IMR-90 (cell line): ENCODE measurements around the gene C5AR1. TPM values are rescaled to one million over a fixed set of nuclear protein-coding genes. Genes with fewer than 3 reads are reported as not detected.

Source experiments
- ATAC-seq: fragments of 200-7000 bp; cut with Tn5 transposase; 2 replicates; pipeline ENCODE4 v1.9.1; 2020; ENCODE audit warnings: low read depth, mild to moderate bottlenecking, moderate library complexity
- BruUV-seq: library from RNA; stranded (reverse); fragments of 400-500 nt; replicated peaks from 2 replicates; lab custom pipeline; 2021; lab: Mats Ljungman, UMichigan
- CTCF ChIA-PET: fragments of 300-600 bp; formaldehyde crosslinking; extraction: SDS; loops from one replicate; lab custom pipeline; 2021; ENCODE audit warnings: antibody characterized with exemption; lab: Yijun Ruan, JAX
- POLR2A ChIA-PET: fragments of 300-600 bp; sonication (Branson Sonifier 250); formaldehyde crosslinking; loops from one replicate; lab custom pipeline; 2022; ENCODE audit warnings: antibody characterized with exemption; ENCODE audit not compliant: unreplicated experiment; lab: Charles Lee
- DNase-seq: peaks from one replicate; pipeline ENCODE4 v3.0.0; 2013
- H2AFZ ChIP-seq: replicated peaks from 2 replicates; pipeline ENCODE3; 2013; ENCODE audit warnings: low read length, mild to moderate bottlenecking; ENCODE audit not compliant: poor library complexity
- H2AK5ac ChIP-seq: 2 replicates; pipeline ENCODE4 v1.6.1; 2013; ENCODE audit warnings: low read depth, low read length, inconsistent platforms
- H2AK9ac ChIP-seq: replicated peaks from 2 replicates; pipeline ENCODE3; 2013; ENCODE audit warnings: mild to moderate bottlenecking, low read depth, low read length, moderate library complexity; ENCODE audit not compliant: poor library complexity
- H2BK120ac ChIP-seq: 2 replicates; pipeline ENCODE4 v1.6.1; 2013; ENCODE audit warnings: low read depth, low read length, inconsistent platforms
- H2BK15ac ChIP-seq: 3 replicates; pipeline ENCODE4 v1.6.1; 2013; ENCODE audit warnings: low read depth, low read length, inconsistent platforms
- H2BK20ac ChIP-seq: 2 replicates; pipeline ENCODE4 v1.6.1; 2013; ENCODE audit warnings: low read depth, mild to moderate bottlenecking, inconsistent platforms, low read length, moderate library complexity
- H2BK5ac ChIP-seq: 2 replicates; pipeline ENCODE4 v1.6.1; 2013; ENCODE audit warnings: mild to moderate bottlenecking, low read depth, low read length, inconsistent platforms; ENCODE audit not compliant: poor library complexity, severe bottlenecking
- H3K14ac ChIP-seq: replicated peaks from 2 replicates; pipeline ENCODE4 v1.6.1; 2013; ENCODE audit warnings: low read depth, low read length, inconsistent platforms
- H3K18ac ChIP-seq: 2 replicates; pipeline ENCODE4 v1.6.1; 2013; ENCODE audit warnings: low read depth, low read length, control low read depth
- H3K23ac ChIP-seq: 2 replicates; pipeline ENCODE4 v1.6.1; 2013; ENCODE audit warnings: low read depth, low read length, inconsistent platforms
- H3K27ac ChIP-seq: 2 replicates; pipeline ENCODE4 v1.5.1; 2013; ENCODE audit warnings: mild to moderate bottlenecking, control low read depth, low read length; ENCODE audit not compliant: insufficient read depth
- H3K27me3 ChIP-seq: 2 replicates; pipeline ENCODE4 v1.6.1; 2013; ENCODE audit warnings: low read length; ENCODE audit not compliant: control insufficient read depth, insufficient read depth
- H3K36me3 ChIP-seq: 2 replicates; pipeline ENCODE4 v1.6.1; 2013; ENCODE audit warnings: low read length, mixed read lengths; ENCODE audit not compliant: control insufficient read depth, insufficient read depth
- H3K4ac ChIP-seq: 2 replicates; pipeline ENCODE4 v1.6.1; 2013; ENCODE audit warnings: low read depth, low read length, inconsistent platforms
- H3K4me1 ChIP-seq: 2 replicates; pipeline ENCODE4 v1.6.1; 2013; ENCODE audit warnings: low read length, mixed read lengths; ENCODE audit not compliant: control insufficient read depth, insufficient read depth
- H3K4me2 ChIP-seq: 2 replicates; pipeline ENCODE4 v1.6.1; 2013; ENCODE audit warnings: low read depth, mild to moderate bottlenecking, control low read depth, low read length, moderate library complexity
- H3K4me3 ChIP-seq: 2 replicates; pipeline ENCODE4 v1.5.1; 2013; ENCODE audit warnings: low read depth, mild to moderate bottlenecking, control low read depth, low read length, moderate library complexity; ENCODE audit not compliant: insufficient read depth
- H3K56ac ChIP-seq: 2 replicates; pipeline ENCODE4 v1.6.1; 2013; ENCODE audit warnings: low read length, inconsistent platforms; ENCODE audit not compliant: insufficient read depth; ENCODE audit errors: extremely low read depth
- H3K79me1 ChIP-seq, 2 experiments: 2 replicates each; pipeline ENCODE4 v1.6.1; 2013; ENCODE audit warnings: low read length in 2 of 2, inconsistent platforms in 1 of 2, low read depth in 1 of 2
- H3K9ac ChIP-seq: 2 replicates; pipeline ENCODE4 v1.6.1; 2013; ENCODE audit warnings: low read depth, low read length, control low read depth
- H3K9me1 ChIP-seq: 2 replicates; pipeline ENCODE4 v1.6.1; 2013; ENCODE audit warnings: low read length, inconsistent platforms; ENCODE audit not compliant: insufficient read depth
- H3K9me3 ChIP-seq: 2 replicates; pipeline ENCODE4 v1.6.1; 2013; ENCODE audit warnings: low read length; ENCODE audit not compliant: control insufficient read depth, insufficient read depth
- H4K20me1 ChIP-seq: 2 replicates; pipeline ENCODE4 v1.6.1; 2013; ENCODE audit warnings: low read length, inconsistent platforms; ENCODE audit not compliant: insufficient read depth
- H4K5ac ChIP-seq: 2 replicates; pipeline ENCODE4 v1.6.1; 2013; ENCODE audit warnings: mild to moderate bottlenecking, low read depth, low read length, control low read depth
- H4K8ac ChIP-seq, 2 experiments: 2 replicates each; pipeline ENCODE4 v1.6.1; 2013; ENCODE audit warnings: low read depth in 2 of 2, low read length in 2 of 2, control low read depth in 1 of 2, inconsistent platforms in 1 of 2
- H4K91ac ChIP-seq: 2 replicates; pipeline ENCODE4 v1.6.1; 2013; ENCODE audit warnings: low read depth, low read length, inconsistent platforms; ENCODE audit not compliant: insufficient read depth
- BHLHE40 ChIP-seq: fragments of 150-350 bp; IDR thresholded peaks from 2 replicates; pipeline ENCODE4 v1.6.1; 2016; ENCODE audit warnings: mild to moderate bottlenecking, low read depth, low read length
- CEBPB ChIP-seq: IDR thresholded peaks from 2 replicates; pipeline ENCODE4 v1.6.1; 2012; ENCODE audit warnings: low read depth, low read length, improper control_type of control experiment
- CHD1 ChIP-seq: IDR thresholded peaks from 2 replicates; pipeline ENCODE4 v1.6.1; 2012; ENCODE audit warnings: low read depth, low read length, improper control_type of control experiment
- ELK1 ChIP-seq: fragments of 150-350 bp; IDR thresholded peaks from 2 replicates; pipeline ENCODE4 v1.6.1; 2016; ENCODE audit warnings: low read depth, mild to moderate bottlenecking, low read length, moderate library complexity, borderline replicate concordance
- FOS ChIP-seq: fragments of 150-350 bp; IDR thresholded peaks from 2 replicates; pipeline ENCODE4 v1.6.1; 2016; ENCODE audit warnings: low read depth, low read length
- MAFK ChIP-seq: IDR thresholded peaks from 2 replicates; pipeline ENCODE4 v1.6.1; 2012; ENCODE audit warnings: low read depth, low read length, improper control_type of control experiment
- MAZ ChIP-seq: IDR thresholded peaks from 2 replicates; pipeline ENCODE4 v1.6.1; 2012; ENCODE audit warnings: low read depth, mild to moderate bottlenecking, low read length, improper control_type of control experiment, moderate library complexity, borderline replicate concordance
- MXI1 ChIP-seq: IDR thresholded peaks from 2 replicates; pipeline ENCODE4 v1.6.1; 2012; ENCODE audit warnings: low read depth, mild to moderate bottlenecking, low read length, moderate library complexity, borderline replicate concordance
- NFE2L2 ChIP-seq: fragments of 150-350 bp; IDR thresholded peaks from 2 replicates; pipeline ENCODE4 v1.6.1; 2016; ENCODE audit warnings: low read depth, mild to moderate bottlenecking, low read length
- POLR2A ChIP-seq: IDR thresholded peaks from 2 replicates; pipeline ENCODE4 v1.6.1; 2012; ENCODE audit warnings: mild to moderate bottlenecking, low read depth, low read length
- RAD21 ChIP-seq: IDR thresholded peaks from 2 replicates; pipeline ENCODE4 v1.6.1; 2012; ENCODE audit warnings: low read length, improper control_type of control experiment
- RCOR1 ChIP-seq: IDR thresholded peaks from 2 replicates; pipeline ENCODE4 v1.6.1; 2012; ENCODE audit warnings: mild to moderate bottlenecking, low read length, improper control_type of control experiment; ENCODE audit not compliant: insufficient replicate concordance
- RFX5 ChIP-seq: IDR thresholded peaks from 2 replicates; pipeline ENCODE4 v1.8.0; 2012; ENCODE audit warnings: low read depth, mild to moderate bottlenecking, low read length, moderate library complexity
- USF2 ChIP-seq: fragments of 150-350 bp; IDR thresholded peaks from 2 replicates; pipeline ENCODE4 v1.6.1; 2017; ENCODE audit warnings: mild to moderate bottlenecking, antibody characterized with exemption, low read length, low read depth
- WGBS, 2 experiments: methylation state at CpG; one replicate each; pipeline versions ENCODE4 v1.1.5 to v1.1.7; 2013; ENCODE audit warnings: missing lambda C conversion rate in 2 of 2; ENCODE audit not compliant: insufficient read length in 1 of 2; ENCODE audit errors: extremely low coverage in 2 of 2; 5-methylcytosine and 5-hydroxymethylcytosine counted together
- dilution Hi-C: fragments of 300-500 bp; cut with HindIII; formaldehyde crosslinking; loops from one replicate; pipeline ENCODE4 v1.14.3; 2018; ENCODE audit warnings: low sequenced_read_pairs; ENCODE audit not compliant: unreplicated experiment
- in situ Hi-C: fragments of 300-500 bp; cut with MboI; formaldehyde crosslinking; loops from 3 replicates; pipeline ENCODE4 v1.14.3; 2019; ENCODE audit warnings: low sequenced_read_pairs, inconsistent platforms, mixed read lengths
- intact Hi-C: fragments of 100-400 bp; cut with micrococcal nuclease; formaldehyde crosslinking; loops from 2 replicates; pipeline ENCODE4 v1.10.0; 2022
- polyA plus RNA-seq, 3 experiments: library from polyadenylated mRNA; depleted of rRNA; stranded (reverse); fragments of >200 nt; gene quantifications; 2 replicates each; pipeline ENCODE4 v1.2.3, GENCODE V29; 2012; ENCODE audit warnings: low replicate concordance in 1 of 3
- total RNA-seq: library from RNA; depleted of rRNA; stranded (reverse); fragments of >200 nt; gene quantifications from 2 replicates; pipeline ENCODE4 v1.2.3, GENCODE V29; 2012

Gene C5AR1
- total and polyA plus RNA-seq, 2 of the 4 experiments (the other 2 are of a cell fraction) = under 0.01 to 1.0 TPM

DNA sequence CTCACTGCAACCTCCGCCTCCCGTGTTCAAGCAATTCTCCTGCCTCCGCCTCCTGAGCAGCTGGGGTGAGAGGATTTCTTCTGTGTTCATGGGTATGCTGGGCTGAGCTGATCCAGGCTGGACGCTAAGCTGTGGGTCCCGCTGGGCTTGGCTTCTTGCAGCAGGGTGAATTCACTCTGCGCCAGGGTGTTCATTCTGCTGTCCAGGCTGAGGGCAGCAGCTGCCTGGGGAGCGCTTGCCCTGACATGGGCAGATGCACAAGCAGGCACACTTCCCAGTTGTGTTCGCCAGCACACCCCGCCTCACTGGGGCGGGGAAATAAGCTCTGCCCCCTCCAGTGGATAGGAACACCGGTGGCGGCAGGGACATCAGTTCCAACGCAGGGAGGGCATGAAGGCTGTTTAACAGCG lies 42.3 kb upstream of the C5AR1 start:
- H3K9ac ChIP-seq = no peak overlapping the region
- H4K5ac ChIP-seq = no peak overlapping the region
- H3K4me3 ChIP-seq = no peak overlapping the region
- no peak overlapping the region for H3K14ac ChIP-seq
- no peak overlapping the region for H2BK15ac ChIP-seq
- ATAC-seq = no peak
- H4K8ac ChIP-seq = no peak overlapping the region
- WGBS, 2 experiments = 92% methylated on average over 11 of the region's 14 CpGs; no CpG with 5 or more reads in 1 of the 2 experiments
- CTCF ChIA-PET = no interaction called here
- H2BK20ac ChIP-seq = no peak overlapping the region
- peaks cover 14 to 37% of the 10 kb centered on the region in 2 experiments; a peak in 3 of 4 replicates for H3K79me1 ChIP-seq
- H3K27ac ChIP-seq = no peak overlapping the region
- DNase-seq = no peak
- H2BK5ac ChIP-seq = no peak overlapping the region
- H3K27me3 ChIP-seq = no peaks in the 10 kb centered on the region
- TF ChIP-seq MAZ (no peak), RCOR1 (no peak), FOS (no peak), ELK1 (no peak), USF2 (no peak), MAFK (no peak), RFX5 (no peak), NFE2L2 (no peak), MXI1 (no peak), CHD1 (no peak), POLR2A (no peak), CEBPB (no peak), RAD21 (no peak), BHLHE40 (no peak)
- no peak overlapping the region for H2BK120ac ChIP-seq
- no peak overlapping the region for H2AFZ ChIP-seq
- H3K36me3 ChIP-seq = peaks cover 48% of the 10 kb centered on the region
- BruUV-seq = no TSS peak
- H3K4me1 ChIP-seq = no peaks in the 10 kb centered on the region
- intact Hi-C loops = no loop called here
- H3K56ac ChIP-seq = no peak overlapping the region
- no peak overlapping the region for H3K4ac ChIP-seq
- POLR2A ChIA-PET = no interaction called here
- peak overlapping the region; percentile 33 for H2AK9ac ChIP-seq
- no peaks in the 10 kb centered on the region for H3K9me3 ChIP-seq
- dilution Hi-C loops = no loop called here
- in situ Hi-C loops = no loop called here
- no peak overlapping the region for H3K4me2 ChIP-seq
- no peak overlapping the region for H3K23ac ChIP-seq
- H3K9me1 ChIP-seq = peaks cover under 1% of the 10 kb centered on the region; the same call in 1 of the 2 replicates
- no peak overlapping the region for H4K91ac ChIP-seq
- H2AK5ac ChIP-seq = no peak overlapping the region
- no peaks in the 10 kb centered on the region for H4K20me1 ChIP-seq
- no peak overlapping the region for H3K18ac ChIP-seq
